DND-41 (cell line): Measurements from ENCODE around the gene HAUS6.

Experiments used
- ATAC-seq: fragments of 200-7000 bp; cut with Tn5 transposase; 3 replicates; pipeline ENCODE4 v1.9.1; 2021; ENCODE audit warnings: low read depth; ENCODE audit not compliant: insufficient read depth
- DNase-seq: peaks from one replicate; pipeline ENCODE4 v3.0.0-alpha.2; 2020
- H2AFZ ChIP-seq: 2 replicates; pipeline ENCODE4 v1.6.0; 2012; ENCODE audit warnings: low read depth, low read length
- H3K27ac ChIP-seq: 2 replicates; pipeline ENCODE4 v1.5.1; 2012; ENCODE audit warnings: low read length, inconsistent platforms
- H3K27me3 ChIP-seq: fragments of 200-600 bp; sonication (generic); 2 replicates; pipeline ENCODE4 v1.6.0; 2012; ENCODE audit warnings: low read length, mild to moderate bottlenecking, inconsistent platforms; ENCODE audit not compliant: insufficient read depth, poor library complexity
- H3K36me3 ChIP-seq: 2 replicates; pipeline ENCODE4 v1.5.1; 2012; ENCODE audit warnings: low read length, inconsistent platforms; ENCODE audit not compliant: insufficient read depth
- H3K4me1 ChIP-seq: 2 replicates; pipeline ENCODE4 v1.5.1; 2012; ENCODE audit warnings: mild to moderate bottlenecking, low read length; ENCODE audit not compliant: insufficient read depth
- H3K4me2 ChIP-seq: 2 replicates; pipeline ENCODE4 v1.6.0; 2012; ENCODE audit warnings: mild to moderate bottlenecking, moderate library complexity, low read length, inconsistent platforms; ENCODE audit not compliant: insufficient read depth
- H3K4me3 ChIP-seq, 2 experiments: fragments of 200-600 bp in 1 of 2; shearing (Covaris generic) in 1 of 2; 2 replicates each; pipeline ENCODE4 v1.5.1; 2012 to 2016; ENCODE audit warnings: inconsistent platforms in 2 of 2, low read length in 2 of 2, mild to moderate bottlenecking in 2 of 2, low read depth in 1 of 2, moderate library complexity in 1 of 2
- H3K79me2 ChIP-seq: 2 replicates; pipeline ENCODE4 v1.6.0; 2012; ENCODE audit warnings: low read length, inconsistent platforms; ENCODE audit not compliant: insufficient read depth
- H3K9ac ChIP-seq: 2 replicates; pipeline ENCODE4 v1.6.0; 2012; ENCODE audit warnings: low read depth, mild to moderate bottlenecking, inconsistent platforms, low read length, moderate library complexity
- H3K9me3 ChIP-seq: 2 replicates; pipeline ENCODE4 v1.5.1; 2012; ENCODE audit warnings: low read length, moderate library complexity, mild to moderate bottlenecking, inconsistent platforms; ENCODE audit not compliant: insufficient read depth, severe bottlenecking
- H4K20me1 ChIP-seq: 2 replicates; pipeline ENCODE4 v1.6.0; 2012; ENCODE audit warnings: low read length; ENCODE audit not compliant: insufficient read depth
- CTCF ChIP-seq: IDR thresholded peaks from 2 replicates; pipeline ENCODE4 v1.5.1; 2012; ENCODE audit warnings: borderline replicate concordance, low read length, moderate library complexity, mild to moderate bottlenecking; ENCODE audit not compliant: poor library complexity, severe bottlenecking; ENCODE audit errors: extremely low read depth
- EZH2 ChIP-seq: IDR thresholded peaks from 3 replicates; pipeline ENCODE4 v1.6.1; 2012; ENCODE audit warnings: borderline replicate concordance, low read depth, mild to moderate bottlenecking, moderate library complexity, low read length, inconsistent platforms; ENCODE audit not compliant: severe bottlenecking

Gene HAUS6

DNA sequence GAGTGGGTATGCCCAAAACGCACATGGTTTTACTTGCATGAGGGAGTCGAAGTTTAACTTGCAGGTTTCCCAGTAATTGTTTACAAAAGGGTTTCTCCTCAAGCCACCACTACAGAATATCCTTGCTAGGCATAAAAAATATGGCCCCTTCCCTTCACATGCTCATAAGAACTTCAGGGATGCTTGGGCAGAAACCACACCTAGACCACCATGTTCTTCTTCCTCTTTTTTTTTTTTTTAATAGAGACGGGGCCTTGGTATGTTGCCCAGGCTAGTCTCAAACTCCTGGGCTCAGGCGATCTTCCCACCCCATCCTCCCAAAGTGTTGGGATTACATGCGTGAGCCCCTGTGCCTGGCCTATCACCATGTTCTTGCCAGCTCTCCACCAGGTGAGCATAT lies 43.2 kb upstream of the HAUS6 start:
- no peak overlapping the region for H3K4me2 ChIP-seq
- DNase-seq (no peak), ATAC-seq (no peak)
- H3K27me3 ChIP-seq, result no peaks in the 10 kb centered on the region
- H3K79me2 ChIP-seq, result no peaks in the 10 kb centered on the region
- no peak overlapping the region for H3K9ac ChIP-seq
- H2AFZ ChIP-seq, result no peak overlapping the region
- H3K36me3 ChIP-seq, result no peaks in the 10 kb centered on the region
- H4K20me1 ChIP-seq, result no peaks in the 10 kb centered on the region
- H3K4me1 ChIP-seq, result no peaks in the 10 kb centered on the region
- TF ChIP-seq EZH2, result no peak
- no peak for TF ChIP-seq CTCF
- H3K9me3 ChIP-seq, result no peaks in the 10 kb centered on the region
- H3K4me3 ChIP-seq, result no peak overlapping the region
- H3K27ac ChIP-seq, result no peak overlapping the region

DNA sequence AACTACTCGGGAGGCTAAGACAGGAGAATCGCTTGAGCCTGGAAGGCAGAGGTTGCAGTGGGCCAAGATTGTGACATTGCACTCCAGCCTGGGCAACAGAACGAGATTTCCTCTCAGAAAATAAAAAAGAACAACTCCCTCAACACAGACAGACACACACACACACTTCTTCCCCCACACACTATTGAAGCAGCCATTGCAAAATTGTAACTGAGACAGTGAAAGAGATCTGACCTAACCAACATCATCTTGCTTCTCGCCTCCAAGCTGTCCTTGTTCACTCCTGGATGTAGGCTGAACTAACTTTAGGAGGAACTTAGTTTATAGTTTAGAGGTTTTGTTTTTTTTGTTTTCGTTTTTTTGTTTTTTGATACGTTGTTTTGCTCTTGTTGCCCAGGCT lies 37.6 kb upstream of the HAUS6 start:
- no peak overlapping the region for H3K9ac ChIP-seq
- H3K4me2 ChIP-seq, result no peak overlapping the region
- DNase-seq, result no peak
- no peak for TF ChIP-seq EZH2
- no peak for TF ChIP-seq CTCF
- no peaks in the 10 kb centered on the region for H3K79me2 ChIP-seq
- H4K20me1 ChIP-seq, result no peaks in the 10 kb centered on the region
- no peak overlapping the region for H3K27ac ChIP-seq
- ATAC-seq, result no peak
- no peak overlapping the region for H2AFZ ChIP-seq
- no peaks in the 10 kb centered on the region for H3K36me3 ChIP-seq
- H3K27me3 ChIP-seq, result no peaks in the 10 kb centered on the region
- H3K4me3 ChIP-seq, result no peak overlapping the region
- no peaks in the 10 kb centered on the region for H3K4me1 ChIP-seq
- H3K9me3 ChIP-seq, result no peaks in the 10 kb centered on the region

DNA sequence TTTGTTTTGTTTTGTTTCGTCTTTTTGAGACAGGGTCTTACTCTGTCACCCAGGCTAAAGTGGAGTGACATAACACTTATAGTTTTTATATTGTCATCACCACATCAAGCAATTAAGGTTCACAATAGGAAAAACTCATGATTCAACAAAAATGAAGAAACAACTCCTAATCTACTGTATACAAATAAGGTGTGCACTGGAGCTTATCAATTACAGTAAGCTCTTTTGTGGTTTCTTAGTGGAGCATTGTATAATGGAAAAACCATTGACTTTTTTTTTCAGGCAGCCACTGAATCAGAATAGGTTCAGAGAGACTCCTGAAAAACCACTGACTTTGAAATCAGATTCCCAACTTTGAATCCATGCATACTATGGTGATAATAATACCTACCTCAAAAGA lies 35.4 kb upstream of the HAUS6 start:
- H2AFZ ChIP-seq, result no peak overlapping the region
- no peak overlapping the region for H3K4me2 ChIP-seq

More for the DNA sequence above, 35.4 kb upstream of the HAUS6 start:
- no peaks in the 10 kb centered on the region for H3K27me3 ChIP-seq
- no peak overlapping the region for H3K27ac ChIP-seq
- ATAC-seq, result no peak
- H3K4me1 ChIP-seq, result no peaks in the 10 kb centered on the region
- no peaks in the 10 kb centered on the region for H3K36me3 ChIP-seq
- no peak overlapping the region for H3K4me3 ChIP-seq
- no peaks in the 10 kb centered on the region for H4K20me1 ChIP-seq
- H3K79me2 ChIP-seq, result no peaks in the 10 kb centered on the region
- no peak overlapping the region for H3K9ac ChIP-seq
- DNase-seq, result no peak
- no peak for TF ChIP-seq CTCF
- no peak for TF ChIP-seq EZH2
- H3K9me3 ChIP-seq, result no peaks in the 10 kb centered on the region
